IMR-90 (cell line): Measurements from ENCODE around the gene PXK. TPM values are rescaled to one million over a fixed set of nuclear protein-coding genes. Genes with fewer than 3 reads are reported as not detected.

Experiments
- ATAC-seq: fragments of 200-7000 bp; cut with Tn5 transposase; 2 replicates; pipeline ENCODE4 v1.9.1; 2020; ENCODE audit warnings: low read depth, mild to moderate bottlenecking, moderate library complexity
- BruUV-seq: library from RNA; stranded (reverse); fragments of 400-500 nt; replicated peaks from 2 replicates; lab custom pipeline; 2021; lab: Mats Ljungman, UMichigan
- CTCF ChIA-PET: fragments of 300-600 bp; formaldehyde crosslinking; extraction: SDS; loops from one replicate; lab custom pipeline; 2021; ENCODE audit warnings: antibody characterized with exemption; lab: Yijun Ruan, JAX
- POLR2A ChIA-PET: fragments of 300-600 bp; sonication (Branson Sonifier 250); formaldehyde crosslinking; loops from one replicate; lab custom pipeline; 2022; ENCODE audit warnings: antibody characterized with exemption; ENCODE audit not compliant: unreplicated experiment; lab: Charles Lee
- DNase-seq: peaks from one replicate; pipeline ENCODE4 v3.0.0; 2013
- H2AFZ ChIP-seq: replicated peaks from 2 replicates; pipeline ENCODE3; 2013; ENCODE audit warnings: low read length, mild to moderate bottlenecking; ENCODE audit not compliant: poor library complexity
- H2AK5ac ChIP-seq: 2 replicates; pipeline ENCODE4 v1.6.1; 2013; ENCODE audit warnings: low read depth, low read length, inconsistent platforms
- H2AK9ac ChIP-seq: replicated peaks from 2 replicates; pipeline ENCODE3; 2013; ENCODE audit warnings: mild to moderate bottlenecking, low read depth, low read length, moderate library complexity; ENCODE audit not compliant: poor library complexity
- H2BK120ac ChIP-seq: 2 replicates; pipeline ENCODE4 v1.6.1; 2013; ENCODE audit warnings: low read depth, low read length, inconsistent platforms
- H2BK15ac ChIP-seq: 3 replicates; pipeline ENCODE4 v1.6.1; 2013; ENCODE audit warnings: low read depth, low read length, inconsistent platforms
- H2BK20ac ChIP-seq: 2 replicates; pipeline ENCODE4 v1.6.1; 2013; ENCODE audit warnings: low read depth, mild to moderate bottlenecking, inconsistent platforms, low read length, moderate library complexity
- H2BK5ac ChIP-seq: 2 replicates; pipeline ENCODE4 v1.6.1; 2013; ENCODE audit warnings: mild to moderate bottlenecking, low read depth, low read length, inconsistent platforms; ENCODE audit not compliant: poor library complexity, severe bottlenecking
- H3K14ac ChIP-seq: replicated peaks from 2 replicates; pipeline ENCODE4 v1.6.1; 2013; ENCODE audit warnings: low read depth, low read length, inconsistent platforms
- H3K18ac ChIP-seq: 2 replicates; pipeline ENCODE4 v1.6.1; 2013; ENCODE audit warnings: low read depth, low read length, control low read depth
- H3K23ac ChIP-seq: 2 replicates; pipeline ENCODE4 v1.6.1; 2013; ENCODE audit warnings: low read depth, low read length, inconsistent platforms
- H3K27ac ChIP-seq: 2 replicates; pipeline ENCODE4 v1.5.1; 2013; ENCODE audit warnings: mild to moderate bottlenecking, control low read depth, low read length; ENCODE audit not compliant: insufficient read depth
- H3K27me3 ChIP-seq: 2 replicates; pipeline ENCODE4 v1.6.1; 2013; ENCODE audit warnings: low read length; ENCODE audit not compliant: control insufficient read depth, insufficient read depth
- H3K36me3 ChIP-seq: 2 replicates; pipeline ENCODE4 v1.6.1; 2013; ENCODE audit warnings: low read length, mixed read lengths; ENCODE audit not compliant: control insufficient read depth, insufficient read depth
- H3K4ac ChIP-seq: 2 replicates; pipeline ENCODE4 v1.6.1; 2013; ENCODE audit warnings: low read depth, low read length, inconsistent platforms
- H3K4me1 ChIP-seq: 2 replicates; pipeline ENCODE4 v1.6.1; 2013; ENCODE audit warnings: low read length, mixed read lengths; ENCODE audit not compliant: control insufficient read depth, insufficient read depth
- H3K4me2 ChIP-seq: 2 replicates; pipeline ENCODE4 v1.6.1; 2013; ENCODE audit warnings: low read depth, mild to moderate bottlenecking, control low read depth, low read length, moderate library complexity
- H3K4me3 ChIP-seq: 2 replicates; pipeline ENCODE4 v1.5.1; 2013; ENCODE audit warnings: low read depth, mild to moderate bottlenecking, control low read depth, low read length, moderate library complexity; ENCODE audit not compliant: insufficient read depth
- H3K56ac ChIP-seq: 2 replicates; pipeline ENCODE4 v1.6.1; 2013; ENCODE audit warnings: low read length, inconsistent platforms; ENCODE audit not compliant: insufficient read depth; ENCODE audit errors: extremely low read depth
- H3K79me1 ChIP-seq, 2 experiments: 2 replicates each; pipeline ENCODE4 v1.6.1; 2013; ENCODE audit warnings: low read length in 2 of 2, inconsistent platforms in 1 of 2, low read depth in 1 of 2
- H3K9ac ChIP-seq: 2 replicates; pipeline ENCODE4 v1.6.1; 2013; ENCODE audit warnings: low read depth, low read length, control low read depth
- H3K9me1 ChIP-seq: 2 replicates; pipeline ENCODE4 v1.6.1; 2013; ENCODE audit warnings: low read length, inconsistent platforms; ENCODE audit not compliant: insufficient read depth
- H3K9me3 ChIP-seq: 2 replicates; pipeline ENCODE4 v1.6.1; 2013; ENCODE audit warnings: low read length; ENCODE audit not compliant: control insufficient read depth, insufficient read depth
- H4K20me1 ChIP-seq: 2 replicates; pipeline ENCODE4 v1.6.1; 2013; ENCODE audit warnings: low read length, inconsistent platforms; ENCODE audit not compliant: insufficient read depth
- H4K5ac ChIP-seq: 2 replicates; pipeline ENCODE4 v1.6.1; 2013; ENCODE audit warnings: mild to moderate bottlenecking, low read depth, low read length, control low read depth
- H4K8ac ChIP-seq, 2 experiments: 2 replicates each; pipeline ENCODE4 v1.6.1; 2013; ENCODE audit warnings: low read depth in 2 of 2, low read length in 2 of 2, control low read depth in 1 of 2, inconsistent platforms in 1 of 2
- H4K91ac ChIP-seq: 2 replicates; pipeline ENCODE4 v1.6.1; 2013; ENCODE audit warnings: low read depth, low read length, inconsistent platforms; ENCODE audit not compliant: insufficient read depth
- BHLHE40 ChIP-seq: fragments of 150-350 bp; IDR thresholded peaks from 2 replicates; pipeline ENCODE4 v1.6.1; 2016; ENCODE audit warnings: mild to moderate bottlenecking, low read depth, low read length
- MAFK ChIP-seq: IDR thresholded peaks from 2 replicates; pipeline ENCODE4 v1.6.1; 2012; ENCODE audit warnings: low read depth, low read length, improper control_type of control experiment
- MXI1 ChIP-seq: IDR thresholded peaks from 2 replicates; pipeline ENCODE4 v1.6.1; 2012; ENCODE audit warnings: low read depth, mild to moderate bottlenecking, low read length, moderate library complexity, borderline replicate concordance
- NFE2L2 ChIP-seq: fragments of 150-350 bp; IDR thresholded peaks from 2 replicates; pipeline ENCODE4 v1.6.1; 2016; ENCODE audit warnings: low read depth, mild to moderate bottlenecking, low read length
- POLR2A ChIP-seq: IDR thresholded peaks from 2 replicates; pipeline ENCODE4 v1.6.1; 2012; ENCODE audit warnings: mild to moderate bottlenecking, low read depth, low read length
- RAD21 ChIP-seq: IDR thresholded peaks from 2 replicates; pipeline ENCODE4 v1.6.1; 2012; ENCODE audit warnings: low read length, improper control_type of control experiment
- RCOR1 ChIP-seq: IDR thresholded peaks from 2 replicates; pipeline ENCODE4 v1.6.1; 2012; ENCODE audit warnings: mild to moderate bottlenecking, low read length, improper control_type of control experiment; ENCODE audit not compliant: insufficient replicate concordance
- SMC3 ChIP-seq: fragments of 150-350 bp; IDR thresholded peaks from 2 replicates; pipeline ENCODE4 v1.6.1; 2016; ENCODE audit warnings: low read depth, mild to moderate bottlenecking, antibody characterized with exemption, low read length, moderate library complexity
- WGBS, 2 experiments: methylation state at CpG; one replicate each; pipeline versions ENCODE4 v1.1.5 to v1.1.7; 2013; ENCODE audit warnings: missing lambda C conversion rate in 2 of 2; ENCODE audit not compliant: insufficient read length in 1 of 2; ENCODE audit errors: extremely low coverage in 2 of 2; 5-methylcytosine and 5-hydroxymethylcytosine counted together
- dilution Hi-C: fragments of 300-500 bp; cut with HindIII; formaldehyde crosslinking; loops from one replicate; pipeline ENCODE4 v1.14.3; 2018; ENCODE audit warnings: low sequenced_read_pairs; ENCODE audit not compliant: unreplicated experiment
- in situ Hi-C: fragments of 300-500 bp; cut with MboI; formaldehyde crosslinking; loops from 3 replicates; pipeline ENCODE4 v1.14.3; 2019; ENCODE audit warnings: low sequenced_read_pairs, inconsistent platforms, mixed read lengths
- intact Hi-C: fragments of 100-400 bp; cut with micrococcal nuclease; formaldehyde crosslinking; loops from 2 replicates; pipeline ENCODE4 v1.10.0; 2022
- polyA plus RNA-seq, 3 experiments: library from polyadenylated mRNA; depleted of rRNA; stranded (reverse); fragments of >200 nt; gene quantifications; 2 replicates each; pipeline ENCODE4 v1.2.3, GENCODE V29; 2012; ENCODE audit warnings: low replicate concordance in 1 of 3
- total RNA-seq: library from RNA; depleted of rRNA; stranded (reverse); fragments of >200 nt; gene quantifications from 2 replicates; pipeline ENCODE4 v1.2.3, GENCODE V29; 2012
- TF ChIP-seq, protein P1 (sequence below): conservative IDR thresholded peaks from 2 replicates; pipeline ENCODE4 v1.5.1; 2012; ENCODE audit warnings: mild to moderate bottlenecking, low read depth, low read length, improper control_type of control experiment

Gene PXK
- total and polyA plus RNA-seq, 2 of the 4 experiments (the other 2 are of a cell fraction), result 14.3 to 17.7 TPM

DNA sequence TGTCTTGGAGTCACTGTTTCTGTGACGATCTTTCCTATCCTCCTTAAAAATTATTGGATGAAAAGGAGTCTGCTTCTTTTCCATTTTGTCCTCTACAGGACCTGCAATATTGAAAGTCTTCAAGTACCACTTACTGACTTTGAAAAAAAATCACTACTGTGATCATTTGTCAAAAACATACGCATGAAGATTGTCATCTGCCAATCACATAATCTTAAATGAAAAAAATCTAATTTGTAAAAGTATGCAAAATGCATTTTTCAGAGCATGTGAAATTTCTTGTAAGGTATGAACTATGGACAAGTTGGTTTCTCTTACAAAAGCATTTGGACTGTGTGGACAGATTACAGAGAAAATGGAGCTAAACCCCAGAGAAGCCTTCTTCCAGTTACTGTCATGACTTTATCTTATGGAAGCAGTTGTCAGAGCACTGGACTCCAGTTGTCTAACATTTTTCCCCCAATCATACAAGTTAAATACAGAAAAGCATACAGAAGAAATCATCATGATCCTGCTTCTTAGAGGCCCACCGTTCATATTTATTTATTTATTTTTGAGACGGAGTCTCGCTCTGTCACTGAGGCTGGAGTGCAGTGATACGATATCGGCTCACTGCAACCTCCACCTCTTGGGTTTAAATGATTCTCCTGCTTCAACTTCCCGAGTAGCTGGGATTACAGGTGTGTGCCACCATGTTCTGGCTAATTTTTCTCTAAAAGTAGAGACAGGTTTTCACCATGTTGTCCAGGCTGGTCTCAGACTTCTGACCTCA is 3.4 kb upstream of the PXK start (continued):
- TF ChIP-seq RCOR1 (no peak), NFE2L2 (no peak), BHLHE40 (no peak)

DNA sequence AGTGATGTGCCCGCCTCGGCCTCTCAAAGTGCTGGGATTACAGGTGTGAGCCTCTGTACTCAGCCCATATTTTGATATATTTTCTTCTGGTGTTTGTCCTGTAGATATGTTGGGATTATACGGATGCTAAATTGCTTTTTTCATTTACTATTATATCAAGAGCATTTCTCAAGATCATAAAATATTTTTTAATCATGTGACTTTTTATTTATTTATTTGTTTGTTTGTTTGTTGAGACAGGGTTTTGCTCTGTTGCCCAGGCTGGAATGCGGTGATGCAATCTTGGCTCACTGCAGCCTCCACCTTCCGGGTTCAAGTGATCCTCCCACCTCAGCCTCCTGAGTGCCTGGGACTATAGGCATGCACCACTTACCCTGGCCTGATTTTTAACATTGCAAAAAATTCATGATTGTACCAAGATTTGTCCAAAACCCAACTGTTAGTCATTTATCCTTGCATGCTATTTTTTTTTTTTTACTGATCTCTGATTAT is 2.7 kb upstream of the PXK start:
- no peak overlapping the region for H2AK9ac ChIP-seq
- no peaks in the 10 kb centered on the region for H3K27me3 ChIP-seq
- H3K27ac ChIP-seq, result no peak overlapping the region
- H4K8ac ChIP-seq, result no peak overlapping the region
- no peak for TF ChIP-seq SMC3
- no peak for TF ChIP-seq NFE2L2
- TF ChIP-seq MXI1, result no peak
- no peak for TF ChIP-seq RAD21
- TF ChIP-seq, protein P1, sequence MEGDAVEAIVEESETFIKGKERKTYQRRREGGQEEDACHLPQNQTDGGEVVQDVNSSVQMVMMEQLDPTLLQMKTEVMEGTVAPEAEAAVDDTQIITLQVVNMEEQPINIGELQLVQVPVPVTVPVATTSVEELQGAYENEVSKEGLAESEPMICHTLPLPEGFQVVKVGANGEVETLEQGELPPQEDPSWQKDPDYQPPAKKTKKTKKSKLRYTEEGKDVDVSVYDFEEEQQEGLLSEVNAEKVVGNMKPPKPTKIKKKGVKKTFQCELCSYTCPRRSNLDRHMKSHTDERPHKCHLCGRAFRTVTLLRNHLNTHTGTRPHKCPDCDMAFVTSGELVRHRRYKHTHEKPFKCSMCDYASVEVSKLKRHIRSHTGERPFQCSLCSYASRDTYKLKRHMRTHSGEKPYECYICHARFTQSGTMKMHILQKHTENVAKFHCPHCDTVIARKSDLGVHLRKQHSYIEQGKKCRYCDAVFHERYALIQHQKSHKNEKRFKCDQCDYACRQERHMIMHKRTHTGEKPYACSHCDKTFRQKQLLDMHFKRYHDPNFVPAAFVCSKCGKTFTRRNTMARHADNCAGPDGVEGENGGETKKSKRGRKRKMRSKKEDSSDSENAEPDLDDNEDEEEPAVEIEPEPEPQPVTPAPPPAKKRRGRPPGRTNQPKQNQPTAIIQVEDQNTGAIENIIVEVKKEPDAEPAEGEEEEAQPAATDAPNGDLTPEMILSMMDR, result no peak
- no peak for TF ChIP-seq MAFK
- no peak for TF ChIP-seq POLR2A
- H2BK15ac ChIP-seq, result no peak overlapping the region
- intact Hi-C loops, result loop anchor here (10.0 kb wide), 1 partner anchor 295 kb away; no protein-coding TSS in a partner anchor
- ChIA-PET CTCF (no interaction called here), POLR2A (no interaction called here)
- no peaks in the 10 kb centered on the region for H3K36me3 ChIP-seq
- 92% methylated on average over 2 of the region's 5 CpGs; no CpG with 5 or more reads in 1 of the 2 experiments for WGBS, 2 experiments
- H2AFZ ChIP-seq, result no peak overlapping the region
- H2BK120ac ChIP-seq, result no peak overlapping the region
- no peak overlapping the region for H2BK5ac ChIP-seq
- no peak overlapping the region for H3K23ac ChIP-seq
- H3K9ac ChIP-seq, result no peak overlapping the region
- DNase-seq (no peak), ATAC-seq (no peak)
- H3K4me2 ChIP-seq, result no peak overlapping the region
- H3K9me3 ChIP-seq, result no peaks in the 10 kb centered on the region
- no peak overlapping the region for H2BK20ac ChIP-seq
- no TSS peak for BruUV-seq
- no peak overlapping the region for H3K18ac ChIP-seq
- no peak overlapping the region for H3K4me3 ChIP-seq
- no peak overlapping the region for H2AK5ac ChIP-seq
- H3K9me1 ChIP-seq, result peaks cover 9% of the 10 kb centered on the region
- H3K56ac ChIP-seq, result no peak overlapping the region
- peaks cover 19% of the 10 kb centered on the region for H3K4me1 ChIP-seq
- H3K79me1 ChIP-seq, result peaks cover 5 to 21% of the 10 kb centered on the region in 2 experiments; a peak in 3 of 4 replicates
- H4K5ac ChIP-seq, result no peak overlapping the region
- H3K14ac ChIP-seq, result no peak overlapping the region
- no peak overlapping the region for H4K91ac ChIP-seq
- no peak overlapping the region for H3K4ac ChIP-seq
- dilution Hi-C loops, result no loop called here
- in situ Hi-C loops, result loop anchor here (5.0 to 10.0 kb wide), 4 partner anchors 82 to 295 kb away; partner anchors contain the start of gene KCTD6
- H4K20me1 ChIP-seq, result 0 out of 2 replicates have a peak, but pooled peaks cover 3% of the 10 kb centered on the region
